DMS153 treated with DMSO at 0.1 percent for 48 hours (cell line): Measurements from ENCODE around the gene FAM169A.
"Not testable (repeated sequence)": the region's sequence is repeated elsewhere in the genome, so short reads cannot be mapped to it uniquely, and the experiment has no call there.

Experiments
- DNase-seq: peaks from one replicate; lab custom pipeline; 2025; ENCODE audit not compliant: unreplicated experiment; lab: John Stamatoyannopoulos, UW

FAM169A gene

GRCh38 chr5:74865804-74866595 lies at the start of gene FAM169A:
TSS of gene FAM169A (minus strand) at chr5:74866387. CDS start at chr5:74841676, 24,711 bp downstream.
- DNase-seq: no peak

- no peak for DNase-seq
These were observed 49.3 kb upstream of the FAM169A start for GRCh38 chr5:74915488-74915887.

GRCh38 chr5:74911421-74911820 lies 45.2 kb upstream of the FAM169A start:
- not testable (repeated sequence) for DNase-seq

GRCh38 chr5:74909888-74910287 lies 43.7 kb upstream of the FAM169A start:
- not testable (repeated sequence) for DNase-seq

- not testable (repeated sequence) for DNase-seq
These were observed 42.0 kb upstream of the FAM169A start for GRCh38 chr5:74908237-74908636.

- DNase-seq: not testable (repeated sequence)
These were observed 38.5 kb upstream of the FAM169A start for GRCh38 chr5:74904713-74905112.

- DNase-seq: peak; percentile 3
These were observed 37.1 kb upstream of the FAM169A start for GRCh38 chr5:74903165-74903787.

- DNase-seq: no peak
These were observed 30.9 kb upstream of the FAM169A start for GRCh38 chr5:74897049-74897448.

- DNase-seq: no peak
These were observed 29.7 kb upstream of the FAM169A start for GRCh38 chr5:74895906-74896305.

- no peak for DNase-seq
These were observed 28.2 kb upstream of the FAM169A start for GRCh38 chr5:74894351-74894750.

- DNase-seq: no peak
These were observed 26.7 kb upstream of the FAM169A start for GRCh38 chr5:74892921-74893320.

GRCh38 chr5:74889523-74890105 lies 23.4 kb upstream of the FAM169A start:
- no peak for DNase-seq

- DNase-seq: no peak
These were observed 21.9 kb upstream of the FAM169A start for GRCh38 chr5:74888117-74888516.

GRCh38 chr5:74885170-74885569 lies 19.0 kb upstream of the FAM169A start:
- DNase-seq: no peak

- DNase-seq: not testable (repeated sequence)
These were observed 16.4 kb upstream of the FAM169A start for GRCh38 chr5:74882379-74883134.

GRCh38 chr5:74877624-74878304 lies 11.6 kb upstream of the FAM169A start:
- no peak for DNase-seq

GRCh38 chr5:74875994-74876791 lies 10.0 kb upstream of the FAM169A start:
- no peak for DNase-seq

- DNase-seq: no peak
These were observed 7.5 kb upstream of the FAM169A start for GRCh38 chr5:74873525-74874249.

- no peak for DNase-seq
These were observed 4.3 kb upstream of the FAM169A start for GRCh38 chr5:74870299-74871067.
